Measurements from ENCODE around the gene GCHFR.

- no peak for TF ChIP-seq CTCF (IDR thresholded peaks at IDR 0.05)
- TF ChIP-seq POLR2AphosphoS5 (IDR thresholded peaks at IDR 0.05) = no peak
- no peak for TF ChIP-seq EP300 (IDR thresholded peaks at IDR 0.05; ENCODE audit: low read depth)
These were observed 12.1 kb upstream of the GCHFR start for GRCh38 chr15:40751745-40752144.

All from transverse colon (tissue), 4 donors.